ENCODE results near the gene CEP128. TPM values are rescaled to one million over a fixed set of nuclear protein-coding genes. Genes with fewer than 3 reads are reported as not detected.

CEP128 gene
- total and polyA plus RNA-seq, 2 experiments from 2014 or later, result 7.3 to 14.3 TPM

DNA sequence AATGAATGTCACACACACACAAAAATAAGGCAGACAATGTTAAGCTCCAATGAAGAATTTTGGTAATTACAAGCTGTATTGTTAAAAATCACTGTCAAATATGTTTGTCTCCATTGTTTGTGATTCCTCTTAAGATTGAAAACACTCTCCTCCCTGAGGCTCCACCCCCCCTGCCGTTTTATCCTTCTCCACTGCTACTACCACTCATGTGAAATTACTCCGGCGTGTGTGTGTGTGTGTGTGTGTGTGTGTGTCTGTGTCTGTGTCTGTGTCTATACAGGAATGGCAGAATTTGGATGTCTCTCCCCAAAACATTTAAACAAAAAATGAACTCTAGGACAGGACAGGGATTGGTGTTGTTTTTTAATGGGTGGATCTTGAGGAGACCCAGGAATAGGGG, 365.1 kb downstream of the CEP128 start:
- H3K36me3 ChIP-seq, result no peaks in the 10 kb centered on the region
- H3K9me3 ChIP-seq (ENCODE audit: low read depth), result no peaks in the 10 kb centered on the region
- H3K4me3 ChIP-seq, result no peak overlapping the region
- TF ChIP-seq, protein P1, sequence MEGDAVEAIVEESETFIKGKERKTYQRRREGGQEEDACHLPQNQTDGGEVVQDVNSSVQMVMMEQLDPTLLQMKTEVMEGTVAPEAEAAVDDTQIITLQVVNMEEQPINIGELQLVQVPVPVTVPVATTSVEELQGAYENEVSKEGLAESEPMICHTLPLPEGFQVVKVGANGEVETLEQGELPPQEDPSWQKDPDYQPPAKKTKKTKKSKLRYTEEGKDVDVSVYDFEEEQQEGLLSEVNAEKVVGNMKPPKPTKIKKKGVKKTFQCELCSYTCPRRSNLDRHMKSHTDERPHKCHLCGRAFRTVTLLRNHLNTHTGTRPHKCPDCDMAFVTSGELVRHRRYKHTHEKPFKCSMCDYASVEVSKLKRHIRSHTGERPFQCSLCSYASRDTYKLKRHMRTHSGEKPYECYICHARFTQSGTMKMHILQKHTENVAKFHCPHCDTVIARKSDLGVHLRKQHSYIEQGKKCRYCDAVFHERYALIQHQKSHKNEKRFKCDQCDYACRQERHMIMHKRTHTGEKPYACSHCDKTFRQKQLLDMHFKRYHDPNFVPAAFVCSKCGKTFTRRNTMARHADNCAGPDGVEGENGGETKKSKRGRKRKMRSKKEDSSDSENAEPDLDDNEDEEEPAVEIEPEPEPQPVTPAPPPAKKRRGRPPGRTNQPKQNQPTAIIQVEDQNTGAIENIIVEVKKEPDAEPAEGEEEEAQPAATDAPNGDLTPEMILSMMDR (IDR thresholded peaks at IDR 0.05; ENCODE audit: low read depth, low read length), result no peak
- H3K4me1 ChIP-seq (ENCODE audit: low read depth), result peaks cover 12% of the 10 kb centered on the region
- H3K27me3 ChIP-seq, result no peaks in the 10 kb centered on the region
- no peak overlapping the region for H3K27ac ChIP-seq
- DNase-seq (ENCODE audit: low read depth in 1 of 2, low spot score in 1 of 2), result no peak

DNA sequence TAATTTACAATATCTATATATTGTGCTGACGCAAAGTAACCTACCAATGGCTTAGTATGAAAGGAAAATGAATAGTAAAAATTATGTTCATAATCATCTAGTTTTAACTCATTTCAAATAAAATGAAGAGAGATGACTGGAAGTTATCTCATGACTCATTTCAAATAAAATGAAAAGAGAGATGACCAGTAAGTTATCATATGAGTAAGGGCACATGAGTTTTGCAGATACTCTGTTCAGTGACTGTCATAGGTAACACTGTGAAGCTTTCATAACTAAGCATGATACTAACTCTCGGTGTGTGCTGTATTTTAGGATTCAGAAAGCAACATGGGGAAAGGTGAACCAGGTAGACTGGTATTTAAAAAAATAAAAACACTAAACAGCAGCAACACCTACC, 365.8 kb downstream of the CEP128 start:
- Histone ChIP-seq H3K4me3 (no peak overlapping the region), H3K27ac (no peak overlapping the region), H3K4me1 (ENCODE audit: low read depth) (peaks cover 9% of the 10 kb centered on the region), H3K9me3 (ENCODE audit: low read depth) (no peaks in the 10 kb centered on the region), H3K27me3 (no peaks in the 10 kb centered on the region), H3K36me3 (no peaks in the 10 kb centered on the region)
- TF ChIP-seq, protein P1 (IDR thresholded peaks at IDR 0.05; ENCODE audit: low read depth, low read length), result no peak
- DNase-seq (ENCODE audit: low read depth in 1 of 2, low spot score in 1 of 2), result no peak

DNA sequence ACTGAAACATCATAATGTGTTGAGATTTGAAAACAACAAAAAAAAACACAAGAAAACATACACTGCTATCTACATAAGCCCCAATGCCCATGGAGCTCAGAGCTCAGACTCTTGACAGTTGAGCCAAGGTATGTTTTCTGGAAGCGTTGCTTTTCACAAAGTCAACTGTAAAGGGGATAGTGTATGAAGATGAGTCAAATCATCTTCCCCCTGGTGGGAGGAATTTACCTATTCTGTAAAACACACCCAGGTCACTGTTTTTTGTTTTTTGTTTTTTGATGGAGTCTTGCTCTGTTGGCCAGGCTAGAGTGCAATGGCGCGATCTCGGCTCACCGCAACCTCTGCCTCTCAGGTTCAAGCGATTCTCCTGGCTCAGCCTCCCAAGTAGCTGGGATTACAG, 368.9 kb downstream of the CEP128 start:
- Histone ChIP-seq H3K27me3 (no peaks in the 10 kb centered on the region), H3K4me1 (ENCODE audit: low read depth) (no peaks in the 10 kb centered on the region), H3K4me3 (no peak overlapping the region), H3K27ac (no peak overlapping the region), H3K36me3 (no peaks in the 10 kb centered on the region), H3K9me3 (ENCODE audit: low read depth) (no peaks in the 10 kb centered on the region)
- TF ChIP-seq, protein P1 (IDR thresholded peaks at IDR 0.05; ENCODE audit: low read depth, low read length), result no peak
- no peak for DNase-seq (ENCODE audit: low read depth in 1 of 2, low spot score in 1 of 2)

DNA sequence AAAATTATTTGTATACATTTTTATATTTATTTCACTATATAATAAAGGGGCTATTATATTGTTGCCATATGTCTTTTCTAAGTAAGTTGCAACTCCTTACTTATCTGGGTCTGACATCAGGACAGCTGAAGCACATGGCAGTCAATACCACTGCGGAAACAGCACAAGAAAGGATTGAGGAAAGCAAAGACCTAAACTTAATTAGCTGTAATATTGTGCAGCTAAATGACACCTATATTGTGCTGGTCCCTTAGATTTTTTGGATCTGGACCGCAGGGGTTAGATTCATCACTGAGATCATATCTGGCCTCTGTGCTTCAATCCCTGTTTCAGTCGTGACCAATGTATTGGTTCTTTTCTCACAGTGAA, 370.6 kb downstream of the CEP128 start:
- Histone ChIP-seq H3K27ac (no peak overlapping the region), H3K36me3 (no peaks in the 10 kb centered on the region), H3K9me3 (ENCODE audit: low read depth) (no peaks in the 10 kb centered on the region), H3K27me3 (no peaks in the 10 kb centered on the region), H3K4me1 (ENCODE audit: low read depth) (no peaks in the 10 kb centered on the region), H3K4me3 (no peak overlapping the region)
- TF ChIP-seq, protein P1 (IDR thresholded peaks at IDR 0.05; ENCODE audit: low read depth, low read length), result no peak
- no peak for DNase-seq (ENCODE audit: low read depth in 1 of 2, low spot score in 1 of 2)

DNA sequence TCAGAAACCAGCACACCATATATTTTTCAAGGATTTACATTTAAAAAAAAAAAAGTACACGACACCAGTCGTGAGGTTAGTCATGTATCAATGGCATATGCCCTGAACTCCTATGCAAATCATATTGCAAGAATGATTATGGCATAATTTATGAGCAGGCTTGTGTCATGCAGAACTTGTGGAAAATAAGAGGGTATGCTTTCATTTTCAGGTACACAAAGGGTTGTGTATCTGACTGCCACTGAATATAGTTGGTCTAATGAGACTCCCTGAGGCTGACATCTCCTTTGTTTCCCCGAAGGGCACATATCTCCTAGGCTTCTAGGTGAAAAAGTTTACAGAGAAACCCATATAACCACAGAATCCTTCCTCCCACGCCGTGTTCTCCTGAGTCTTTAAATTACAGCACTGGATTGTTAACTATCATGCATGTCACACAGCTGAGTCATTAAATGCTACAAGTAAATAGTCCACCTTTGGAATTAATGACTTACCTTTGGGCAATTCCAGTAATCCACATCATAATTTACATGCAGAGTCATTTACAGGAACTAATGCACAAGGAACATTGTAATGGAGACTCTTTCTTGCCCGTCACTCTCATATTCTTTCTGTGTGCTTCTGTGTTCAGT, 373.5 kb downstream of the CEP128 start:
- Histone ChIP-seq H3K4me3 (no peak overlapping the region), H3K36me3 (no peaks in the 10 kb centered on the region), H3K4me1 (ENCODE audit: low read depth) (no peaks in the 10 kb centered on the region), H3K9me3 (ENCODE audit: low read depth) (no peaks in the 10 kb centered on the region), H3K27me3 (no peaks in the 10 kb centered on the region), H3K27ac (no peak overlapping the region)
- DNase-seq (ENCODE audit: low read depth in 1 of 2, low spot score in 1 of 2), result peak in 1 of 2 donors; percentile 7
- TF ChIP-seq, protein P1 (IDR thresholded peaks at IDR 0.05; ENCODE audit: low read depth, low read length), result no peak
